OCI-LY7 (cell line): Measurements from ENCODE around the gene UVRAG. TPM values are rescaled to one million over a fixed set of nuclear protein-coding genes. Genes with fewer than 3 reads are reported as not detected.

Source experiments
- BruUV-seq: library from RNA; stranded (reverse); fragments of 400-500 nt; replicated peaks from 2 replicates; lab custom pipeline; 2021; lab: Mats Ljungman, UMichigan
- CTCF ChIA-PET: fragments of 300-600 bp; sonication (Branson Sonifier 250); formaldehyde crosslinking; loops from one replicate; lab custom pipeline; 2022; ENCODE audit warnings: antibody characterized with exemption; ENCODE audit not compliant: unreplicated experiment; lab: Charles Lee
- POLR2A ChIA-PET: fragments of 300-600 bp; sonication (Branson Sonifier 250); formaldehyde crosslinking; loops from one replicate; lab custom pipeline; 2022; ENCODE audit warnings: antibody characterized with exemption; lab: Charles Lee
- DNase-seq: peaks from one replicate; pipeline ENCODE4 v3.0.0-alpha.2; 2015; ENCODE audit warnings: low spot score
- H2AFZ ChIP-seq: fragments of 200-600 bp; sonication (generic), shearing (Covaris generic); 2 replicates; pipeline ENCODE4 v1.6.1; 2014; ENCODE audit warnings: mild to moderate bottlenecking, antibody characterized with exemption, low read length, moderate library complexity
- H3K27ac ChIP-seq: fragments of 200-600 bp; sonication (generic); 2 replicates; pipeline ENCODE4 v1.5.1; 2014; ENCODE audit warnings: mixed run types, low read depth, mild to moderate bottlenecking, moderate library complexity, low read length, inconsistent platforms; ENCODE audit not compliant: poor library complexity, severe bottlenecking
- H3K36me3 ChIP-seq: fragments of 200-600 bp; sonication (generic); 2 replicates; pipeline ENCODE4 v1.6.1; 2014; ENCODE audit warnings: mild to moderate bottlenecking, antibody characterized with exemption, low read length, moderate library complexity, mixed read lengths; ENCODE audit not compliant: insufficient read depth
- H3K4me1 ChIP-seq: fragments of 200-600 bp; sonication (generic); 2 replicates; pipeline ENCODE4 v1.5.1; 2014; ENCODE audit warnings: mild to moderate bottlenecking, low read length; ENCODE audit not compliant: insufficient read depth, poor library complexity, severe bottlenecking
- H3K4me2 ChIP-seq: fragments of 200-600 bp; sonication (generic); 2 replicates; pipeline ENCODE4 v1.6.1; 2014; ENCODE audit warnings: mild to moderate bottlenecking, low read length
- H3K4me3 ChIP-seq: fragments of 200-600 bp; sonication (generic); 2 replicates; pipeline ENCODE4 v1.5.1; 2014; ENCODE audit warnings: mild to moderate bottlenecking, low read depth, low read length; ENCODE audit not compliant: poor library complexity, severe bottlenecking
- H3K79me2 ChIP-seq: fragments of 200-600 bp; sonication (generic); 2 replicates; pipeline ENCODE4 v1.6.1; 2016; ENCODE audit warnings: low read depth, mild to moderate bottlenecking, low read length, moderate library complexity, mixed read lengths; ENCODE audit not compliant: insufficient read depth
- H3K9me2 ChIP-seq: fragments of 200-600 bp; sonication (generic); 2 replicates; pipeline ENCODE4 v1.6.1; 2016; ENCODE audit warnings: mild to moderate bottlenecking, low read length, mixed read lengths; ENCODE audit not compliant: insufficient read depth
- H3K9me3 ChIP-seq: fragments of 200-600 bp; sonication (generic); 2 replicates; pipeline ENCODE4 v1.6.1; 2014; ENCODE audit warnings: mild to moderate bottlenecking, mixed run types, low read length, mixed read lengths
- H4K20me1 ChIP-seq: fragments of 200-600 bp; sonication (generic); 2 replicates; pipeline ENCODE4 v1.6.1; 2014; ENCODE audit warnings: mild to moderate bottlenecking, antibody characterized with exemption, low read length, moderate library complexity, mixed read lengths; ENCODE audit not compliant: insufficient read depth
- EZH2phosphoT487 ChIP-seq: fragments of 200-600 bp; sonication (generic); IDR thresholded peaks from 2 replicates; pipeline ENCODE4 v1.6.1; 2018; ENCODE audit warnings: low read depth, borderline replicate concordance, mild to moderate bottlenecking, mixed run types, antibody characterized with exemption, low read length, moderate library complexity, mixed read lengths
- intact Hi-C: fragments of 100-400 bp; cut with micrococcal nuclease; formaldehyde crosslinking; loops from one replicate; pipeline ENCODE4 v1.10.0; 2022; ENCODE audit not compliant: unreplicated experiment
- total RNA-seq, 2 experiments: library from RNA; depleted of rRNA in 1 of 2; stranded (reverse); fragments of >200 nt in 1 of 2; shearing (Covaris generic) in 1 of 2; gene quantifications; 2 replicates each; pipeline ENCODE4 v1.2.3, GENCODE V29; 2014 to 2022
- TF ChIP-seq, protein P1 (sequence below): fragments of 200-600 bp; sonication (generic); conservative IDR thresholded peaks from 2 replicates; pipeline ENCODE4 v1.5.1; 2014; ENCODE audit warnings: mild to moderate bottlenecking, antibody characterized with exemption, low read length, moderate library complexity, mixed read lengths

The UVRAG gene
- total RNA-seq, 2 experiments from 2014 or later = 43.7 to 73.3 TPM

DNA sequence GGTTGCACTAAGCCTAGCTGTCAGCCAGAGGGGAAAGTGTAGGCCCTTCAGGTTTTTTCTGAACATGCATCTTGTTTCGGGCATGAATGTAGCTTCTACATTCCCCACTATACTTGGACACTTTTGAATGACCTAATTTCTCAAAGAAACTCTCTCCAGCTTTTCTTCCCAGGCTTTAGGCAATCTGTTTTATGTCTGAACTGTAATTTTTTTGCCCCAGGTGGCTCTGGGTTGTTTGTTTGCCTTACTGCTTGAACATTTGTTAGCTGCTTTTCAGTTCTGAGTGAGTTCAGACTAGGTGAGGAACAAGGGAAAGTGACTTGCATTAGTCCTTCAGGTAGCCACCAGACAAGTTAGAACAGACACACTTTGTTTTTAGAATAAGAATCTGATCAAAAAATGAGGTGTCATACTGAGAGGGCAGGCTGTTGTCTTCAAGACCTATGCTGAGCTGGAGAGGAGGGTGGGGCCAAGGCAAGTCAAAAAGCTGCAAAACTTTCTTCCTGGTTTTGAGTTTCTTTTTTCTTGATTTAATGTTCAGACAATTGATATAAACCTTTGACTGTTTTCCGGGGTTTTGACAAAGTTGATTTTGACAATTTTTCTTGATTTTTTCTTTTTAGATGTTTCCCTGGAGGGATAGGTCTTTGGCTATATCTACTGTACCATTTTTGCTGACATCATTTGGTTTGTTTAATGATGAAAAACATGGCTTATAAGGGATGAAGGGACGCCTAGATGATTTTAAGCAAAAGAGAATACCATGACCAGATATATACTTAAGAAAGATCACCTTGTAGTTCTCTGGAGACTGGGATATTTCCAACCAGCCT lies 208.4 kb downstream of the UVRAG start:
- no peaks in the 10 kb centered on the region for H3K4me1 ChIP-seq
- H2AFZ ChIP-seq = no peak overlapping the region
- TF ChIP-seq, protein P1, sequence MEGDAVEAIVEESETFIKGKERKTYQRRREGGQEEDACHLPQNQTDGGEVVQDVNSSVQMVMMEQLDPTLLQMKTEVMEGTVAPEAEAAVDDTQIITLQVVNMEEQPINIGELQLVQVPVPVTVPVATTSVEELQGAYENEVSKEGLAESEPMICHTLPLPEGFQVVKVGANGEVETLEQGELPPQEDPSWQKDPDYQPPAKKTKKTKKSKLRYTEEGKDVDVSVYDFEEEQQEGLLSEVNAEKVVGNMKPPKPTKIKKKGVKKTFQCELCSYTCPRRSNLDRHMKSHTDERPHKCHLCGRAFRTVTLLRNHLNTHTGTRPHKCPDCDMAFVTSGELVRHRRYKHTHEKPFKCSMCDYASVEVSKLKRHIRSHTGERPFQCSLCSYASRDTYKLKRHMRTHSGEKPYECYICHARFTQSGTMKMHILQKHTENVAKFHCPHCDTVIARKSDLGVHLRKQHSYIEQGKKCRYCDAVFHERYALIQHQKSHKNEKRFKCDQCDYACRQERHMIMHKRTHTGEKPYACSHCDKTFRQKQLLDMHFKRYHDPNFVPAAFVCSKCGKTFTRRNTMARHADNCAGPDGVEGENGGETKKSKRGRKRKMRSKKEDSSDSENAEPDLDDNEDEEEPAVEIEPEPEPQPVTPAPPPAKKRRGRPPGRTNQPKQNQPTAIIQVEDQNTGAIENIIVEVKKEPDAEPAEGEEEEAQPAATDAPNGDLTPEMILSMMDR = no peak
- TF ChIP-seq EZH2phosphoT487 = no peak
- DNase-seq = no peak
- BruUV-seq = no TSS peak
- intact Hi-C loops = no loop called here
- POLR2A ChIA-PET = interaction anchor here (0.8 to 1.6 kb wide), 3 partner anchors 10 to 55 kb away, joined by 3 to 4 read pairs (median 4); no protein-coding TSS in a partner anchor
- H3K79me2 ChIP-seq = no peaks in the 10 kb centered on the region
- H3K36me3 ChIP-seq = peaks cover 97% of the 10 kb centered on the region
- H3K4me3 ChIP-seq = no peak overlapping the region
- H3K27ac ChIP-seq = no peak overlapping the region
- H3K4me2 ChIP-seq = no peak overlapping the region
- CTCF ChIA-PET = no interaction called here
- H4K20me1 ChIP-seq = no peaks in the 10 kb centered on the region
- peaks cover 4% of the 10 kb centered on the region; the same call in 1 of the 2 replicates for H3K9me3 ChIP-seq
- no peaks in the 10 kb centered on the region for H3K9me2 ChIP-seq

DNA sequence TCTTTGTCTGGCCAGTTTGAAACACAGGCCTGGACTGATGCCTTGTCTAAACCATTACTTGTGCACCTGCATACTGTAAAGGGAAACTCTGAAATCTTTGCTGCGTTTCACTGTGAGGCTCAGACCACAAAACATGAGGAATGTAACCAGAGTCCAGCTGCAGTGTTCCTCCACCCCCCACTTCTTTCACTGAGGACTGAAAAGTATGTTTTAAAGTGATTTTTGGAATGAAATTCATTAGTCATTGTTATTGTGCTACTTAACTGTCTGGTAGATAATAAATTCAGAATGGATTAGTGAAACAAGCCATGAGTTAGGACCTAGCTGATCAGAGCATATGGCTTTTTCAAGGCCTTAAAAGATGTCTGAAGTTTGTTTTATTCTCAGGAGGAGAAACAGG lies 210.1 kb downstream of the UVRAG start:
- Histone ChIP-seq H4K20me1 (no peaks in the 10 kb centered on the region), H3K27ac (no peak overlapping the region), H3K4me1 (no peaks in the 10 kb centered on the region), H3K4me3 (no peak overlapping the region), H3K9me2 (no peaks in the 10 kb centered on the region), H3K36me3 (peaks cover 95% of the 10 kb centered on the region), H3K9me3 (peaks cover 4% of the 10 kb centered on the region; the same call in 1 of the 2 replicates), H3K4me2 (no peak overlapping the region), H3K79me2 (no peaks in the 10 kb centered on the region), H2AFZ (no peak overlapping the region)
- TF ChIP-seq, protein P1 = no peak
- no peak for TF ChIP-seq EZH2phosphoT487
- no peak for DNase-seq
- POLR2A ChIA-PET = interaction anchor here (0.6 kb wide), 1 partner anchor 9 kb away, joined by 5 read pairs; no protein-coding TSS in a partner anchor
- CTCF ChIA-PET = no interaction called here
- no TSS peak for BruUV-seq
- intact Hi-C loops = no loop called here

GRCh38 chr11:76025817-76026216 lies 210.8 kb downstream of the UVRAG start:
- no peaks in the 10 kb centered on the region for H3K9me2 ChIP-seq
- ChIA-PET CTCF (no interaction called here), POLR2A (interaction anchor here (0.8 kb wide), 1 partner anchor 9 kb away, joined by 3 read pairs; no protein-coding TSS in a partner anchor)
- peaks cover 4% of the 10 kb centered on the region; the same call in 1 of the 2 replicates for H3K9me3 ChIP-seq
- H3K79me2 ChIP-seq = no peaks in the 10 kb centered on the region
- H3K36me3 ChIP-seq = peaks cover 94% of the 10 kb centered on the region
- no TSS peak for BruUV-seq
- H3K4me2 ChIP-seq = no peak overlapping the region
- TF ChIP-seq EZH2phosphoT487 = no peak
- TF ChIP-seq, protein P1 = no peak
- no peak for DNase-seq
- intact Hi-C loops = no loop called here
- no peak overlapping the region for H3K4me3 ChIP-seq
- H2AFZ ChIP-seq = no peak overlapping the region
- H3K27ac ChIP-seq = no peak overlapping the region
- H4K20me1 ChIP-seq = no peaks in the 10 kb centered on the region
- H3K4me1 ChIP-seq = no peaks in the 10 kb centered on the region
